HCEC 1CT (cell line): ENCODE results near the gene PPID.
A peak's percentile ranks its signal among the peaks of the same experiment; 100 is the strongest.
"Not testable (repeated sequence)": the region's sequence is repeated elsewhere in the genome, so short reads cannot be mapped to it uniquely, and the experiment has no call there.

Experiments
- DNase-seq: peaks from one replicate; pipeline ENCODE4 v3.0.0-alpha.2; 2017

The PPID gene

GRCh38 chr4:158722917-158723793 is at the start of gene PPID:
PPID (minus strand) TSS chr4:158723396; CDS start chr4:158723288, 108 bp downstream.
- peak; percentile 56 for DNase-seq

- DNase-seq = no peak
These were observed 48.6 kb upstream of the PPID start for GRCh38 chr4:158771776-158772175.

GRCh38 chr4:158770671-158771070 is 47.5 kb upstream of the PPID start:
- DNase-seq = no peak

- DNase-seq = peak; percentile 28
These were observed 46.2 kb upstream of the PPID start for GRCh38 chr4:158769175-158769921.

- DNase-seq = peak; percentile 58
These were observed 45.5 kb upstream of the PPID start, which contains the start of gene FNIP2 for GRCh38 chr4:158768555-158769174. FNIP2 (plus strand) TSS chr4:158769026; CDS start chr4:158769213, 187 bp downstream.

GRCh38 chr4:158767451-158767850 is 44.3 kb upstream of the PPID start:
- no peak for DNase-seq

- no peak for DNase-seq
These were observed 43.3 kb upstream of the PPID start for GRCh38 chr4:158766434-158767044.

- no peak for DNase-seq
These were observed 40.3 kb upstream of the PPID start for GRCh38 chr4:158763462-158763861.

- DNase-seq = no peak
These were observed 39.4 kb upstream of the PPID start for GRCh38 chr4:158762553-158762952.

- DNase-seq = peak; percentile 20
These were observed 37.7 kb upstream of the PPID start for GRCh38 chr4:158760866-158761265.

- not testable (repeated sequence) for DNase-seq
These were observed 36.3 kb upstream of the PPID start for GRCh38 chr4:158759539-158759938.

GRCh38 chr4:158758703-158759102 is 35.5 kb upstream of the PPID start:
- no peak for DNase-seq

GRCh38 chr4:158758142-158758541 is 34.9 kb upstream of the PPID start:
- DNase-seq = no peak

GRCh38 chr4:158756588-158756987 is 33.4 kb upstream of the PPID start:
- DNase-seq = no peak

- not testable (repeated sequence) for DNase-seq
These were observed 32.6 kb upstream of the PPID start for GRCh38 chr4:158755819-158756218.

GRCh38 chr4:158754385-158755180 is 31.4 kb upstream of the PPID start:
- DNase-seq = no peak

- peak; percentile 77 for DNase-seq
These were observed 27.2 kb upstream of the PPID start for GRCh38 chr4:158750379-158750778.

- not testable (repeated sequence) for DNase-seq
These were observed 23.3 kb upstream of the PPID start for GRCh38 chr4:158746537-158746936.

- no peak for DNase-seq
These were observed 18.3 kb upstream of the PPID start for GRCh38 chr4:158741326-158742021.

- no peak for DNase-seq
These were observed 16.4 kb upstream of the PPID start for GRCh38 chr4:158739600-158739999.

GRCh38 chr4:158738866-158739265 is 15.7 kb upstream of the PPID start:
- no peak for DNase-seq
